SH-SY5Y (cell line): ENCODE results near the gene MRFAP1L1.

Experiments used
- GATA2 ChIP-seq: IDR thresholded peaks from 2 replicates; pipeline ENCODE4 v1.6.1; 2011; ENCODE audit warnings: mild to moderate bottlenecking, low read depth, low read length
- GATA3 ChIP-seq: IDR thresholded peaks from 2 replicates; pipeline ENCODE4 v1.6.1; 2011; ENCODE audit warnings: low read depth, mild to moderate bottlenecking, low read length, moderate library complexity

- TF ChIP-seq GATA2 (no peak; the same call in 1 of the 2 replicates), GATA3 (no peak)
Observed at GRCh38 chr4:6716018-6716911, 6.6 kb upstream of the MRFAP1L1 start, which contains the start of gene BLOC1S4.
